Transverse colon (tissue), 3 donors: ENCODE data around the gene CAMKV.

Experiments
- CTCF ChIP-seq, 5 experiments: fragments of 200-600 bp in 3 of 5; fragments of 450-650 bp in 2 of 5; sonication (generic) in 3 of 5; IDR thresholded peaks; 1 replicate in 2 of 5; 2 replicates in 3 of 5; pipeline ENCODE4 v1.5.1; 2016 to 2017; ENCODE audit warnings: antibody characterized with exemption in 5 of 5, inconsistent platforms in 3 of 5, mild to moderate bottlenecking in 2 of 5, moderate library complexity in 1 of 5
- EP300 ChIP-seq: sonication (generic); formaldehyde crosslinking; IDR thresholded peaks from one replicate; pipeline ENCODE4 v1.6.1; 2017; ENCODE audit warnings: antibody characterized with exemption, low read depth
- POLR2A ChIP-seq: fragments of 450-650 bp; IDR thresholded peaks from one replicate; pipeline ENCODE4 v1.6.1; 2016; ENCODE audit warnings: antibody characterized with exemption, mild to moderate bottlenecking, moderate library complexity

DNA sequence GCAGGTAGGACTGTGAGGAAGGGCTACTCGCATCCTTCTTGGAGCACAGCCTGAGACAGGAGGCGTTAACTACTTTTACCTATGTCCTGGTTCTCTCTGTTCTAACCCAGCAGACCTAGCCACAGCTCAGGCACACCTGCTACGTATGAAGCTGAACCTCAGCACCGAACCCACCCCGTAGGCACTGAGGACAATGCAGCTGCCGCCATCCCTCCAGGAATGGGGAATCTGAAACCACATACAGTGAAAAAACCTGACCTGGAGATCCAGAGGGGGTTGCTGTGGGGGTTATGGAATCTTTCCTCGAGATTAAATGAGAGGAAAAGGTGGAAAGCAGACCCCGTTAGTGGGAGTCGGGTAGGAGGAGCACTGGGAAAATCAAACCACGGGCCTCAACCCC is 19.6 kb upstream of the CAMKV start:
- no peak for TF ChIP-seq CTCF (IDR thresholded peaks at IDR 0.05)
- no peak for TF ChIP-seq EP300
- TF ChIP-seq POLR2A: no peak
